ENCODE results near the gene NUP188. TPM values are rescaled to one million over a fixed set of nuclear protein-coding genes. Genes with fewer than 3 reads are reported as not detected.
"Not testable (repeated sequence)": the region's sequence is repeated elsewhere in the genome, so short reads cannot be mapped to it uniquely, and the experiment has no call there.

Gene NUP188
- polyA plus RNA-seq, 5 donors = 48.7 to 66.7 (median 51.0) TPM

DNA sequence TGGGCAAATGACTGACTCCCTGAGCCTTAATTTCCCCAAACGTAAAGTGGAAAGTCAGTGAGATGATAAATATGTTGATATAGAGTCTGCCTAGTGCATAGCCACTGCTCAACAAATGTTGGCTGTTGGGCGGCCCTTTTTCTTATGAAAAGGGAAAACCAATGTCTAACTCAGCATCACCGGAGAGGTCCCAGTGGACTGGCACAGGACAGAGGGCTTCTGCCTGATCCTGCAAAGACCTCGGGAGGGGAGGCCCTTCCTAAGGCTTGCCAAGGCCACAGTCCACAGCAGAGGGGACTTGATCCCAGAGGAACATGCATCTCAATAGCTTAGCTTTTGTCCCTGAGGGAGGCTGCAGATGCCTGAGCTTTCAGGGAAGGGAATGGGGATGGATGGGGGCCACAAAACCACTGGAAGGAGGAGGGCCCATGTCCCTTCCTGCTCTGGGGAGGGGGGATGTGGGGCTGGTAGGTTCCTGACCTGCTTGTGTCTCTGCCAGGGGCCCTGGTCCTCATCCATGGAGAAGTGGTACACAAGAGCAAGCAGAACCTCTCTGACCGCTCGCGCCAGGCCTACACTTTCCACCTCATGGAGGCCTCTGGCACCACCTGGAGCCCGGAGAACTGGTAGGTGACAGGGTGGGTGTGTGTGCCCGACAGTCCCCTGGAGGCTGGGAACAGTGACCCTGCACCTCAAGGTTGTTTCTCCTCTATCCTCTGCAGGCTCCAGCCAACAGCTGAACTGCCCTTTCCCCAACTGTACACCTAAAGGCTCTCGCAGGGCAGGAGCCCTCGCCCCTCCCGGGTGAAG, 6.3 kb upstream of the NUP188 start:
- no peak for DNase-seq

DNA sequence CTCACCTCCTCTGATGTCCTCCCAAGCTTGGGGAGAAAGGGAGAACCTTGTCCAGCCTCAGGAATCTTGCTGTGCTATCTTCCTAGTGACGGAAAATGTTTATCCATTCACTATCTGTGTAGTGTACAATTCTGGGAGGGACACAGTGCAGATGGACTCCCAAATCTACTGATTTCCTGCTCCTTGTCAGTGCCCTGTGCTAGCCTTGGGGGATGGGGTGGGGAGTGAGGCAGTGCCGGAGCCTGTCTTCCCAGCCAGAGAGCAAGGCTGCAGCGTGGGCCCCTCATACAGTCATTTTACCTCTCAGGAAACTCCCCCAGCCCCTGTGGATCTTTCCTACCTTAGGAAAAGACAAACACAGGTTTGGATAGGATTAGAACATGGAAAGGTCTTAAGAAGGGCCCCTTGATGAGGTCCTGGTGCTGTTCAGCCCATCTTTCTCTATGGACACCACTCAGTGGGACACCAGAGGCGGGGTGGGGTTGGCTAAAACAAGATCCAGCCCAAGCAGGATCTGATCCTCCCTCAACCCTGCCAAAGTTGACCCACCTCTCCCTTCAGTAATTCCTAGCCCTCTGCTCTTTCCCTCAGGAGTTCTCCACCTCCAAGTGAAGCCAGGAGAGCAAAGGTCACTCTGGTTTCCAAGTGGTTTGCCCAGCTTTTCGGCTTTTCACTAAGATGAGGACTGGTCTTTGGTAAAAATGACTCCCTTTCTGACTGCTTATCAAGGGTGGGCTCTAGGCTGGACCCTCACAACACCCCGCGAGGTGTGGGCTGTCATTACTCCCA, 3.5 kb upstream of the NUP188 start:
- no peak for DNase-seq

DNA sequence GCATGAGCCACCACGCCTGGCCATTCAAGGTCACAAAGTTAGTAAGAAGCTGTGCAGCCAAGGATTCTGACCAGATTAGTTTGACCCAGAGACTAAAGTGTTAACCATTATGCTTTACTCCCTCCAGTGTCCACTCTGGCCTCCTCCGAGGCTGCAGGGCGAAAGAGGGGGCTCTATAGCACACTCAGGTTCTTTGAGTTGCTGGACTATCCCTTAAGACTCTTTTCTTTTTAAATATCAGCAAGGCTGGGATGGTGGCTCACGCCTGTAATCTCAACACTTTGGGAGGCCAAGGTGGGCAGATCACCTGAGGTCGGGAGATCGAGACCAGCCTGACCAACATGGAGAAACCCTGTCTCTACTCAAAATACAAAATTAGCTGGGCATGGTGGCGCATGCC, 2.5 kb upstream of the NUP188 start:
- DNase-seq = not testable (repeated sequence)

DNA sequence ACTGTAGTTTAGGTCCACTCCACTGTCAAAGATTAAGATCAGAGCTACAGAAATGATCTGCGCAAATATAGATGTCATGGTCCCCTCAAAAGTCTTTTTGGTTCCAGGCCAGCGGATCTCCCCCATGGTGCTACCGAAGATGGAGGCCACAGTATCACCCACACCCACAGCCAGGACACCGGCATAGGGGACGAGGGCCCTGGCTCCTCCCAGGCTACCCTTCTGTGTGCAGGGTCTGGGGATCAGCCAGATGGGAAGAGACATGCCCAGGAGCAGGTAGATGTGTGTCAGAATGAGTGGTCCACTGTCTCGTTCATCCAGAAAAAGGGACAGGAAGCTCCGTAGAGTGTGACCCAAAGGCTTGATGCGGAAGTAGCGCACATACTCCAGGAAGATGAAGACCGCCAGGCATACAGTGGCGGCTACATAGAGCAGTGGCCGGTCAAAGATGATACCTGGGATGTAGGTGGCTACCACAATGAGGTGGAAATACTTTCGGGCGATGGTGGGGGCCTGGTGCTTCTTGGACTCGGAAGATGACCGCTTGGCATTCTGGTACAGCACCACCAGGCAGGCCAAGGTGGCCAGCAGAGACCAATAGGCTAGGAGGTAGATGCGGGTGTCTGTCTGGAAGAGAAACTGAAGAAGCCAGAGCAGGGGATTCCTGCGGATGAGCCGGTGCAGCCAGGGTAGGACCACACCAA, 1.5 kb upstream of the NUP188 start:
- DNase-seq = no peak

DNA sequence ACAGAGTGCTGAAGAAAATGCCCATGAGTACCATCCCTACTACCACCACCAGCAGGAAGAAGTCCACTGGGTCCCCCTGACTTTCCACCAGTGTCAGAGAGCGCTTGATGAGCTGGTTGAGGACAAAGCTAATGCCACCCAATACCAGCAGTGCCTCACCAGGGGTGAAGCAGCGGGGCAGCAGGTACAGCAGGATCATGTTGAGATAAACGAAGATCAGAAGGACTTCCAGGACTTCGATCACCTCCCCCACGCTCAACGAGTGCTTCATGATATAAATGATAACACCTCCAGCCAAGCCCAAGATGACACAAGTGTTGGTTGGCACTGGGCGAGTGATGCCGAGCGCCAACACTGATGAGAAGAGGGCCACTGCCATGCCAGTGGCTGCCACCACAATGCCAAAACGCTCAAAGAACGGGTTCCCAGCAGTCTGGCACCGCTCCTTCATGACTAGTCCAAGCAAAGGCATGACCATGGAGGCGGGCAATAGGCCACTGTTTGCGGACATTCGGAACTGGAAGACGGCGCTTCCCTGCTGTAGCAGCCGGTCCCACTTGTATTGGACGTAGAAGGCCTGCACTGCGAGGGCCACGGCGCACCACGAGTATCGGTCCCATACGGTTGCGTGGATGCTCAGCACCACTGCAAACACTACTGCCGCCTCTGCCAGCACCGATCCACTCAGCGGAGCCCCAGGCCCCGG, 775 bp upstream of the NUP188 start:
- no peak for DNase-seq

DNA sequence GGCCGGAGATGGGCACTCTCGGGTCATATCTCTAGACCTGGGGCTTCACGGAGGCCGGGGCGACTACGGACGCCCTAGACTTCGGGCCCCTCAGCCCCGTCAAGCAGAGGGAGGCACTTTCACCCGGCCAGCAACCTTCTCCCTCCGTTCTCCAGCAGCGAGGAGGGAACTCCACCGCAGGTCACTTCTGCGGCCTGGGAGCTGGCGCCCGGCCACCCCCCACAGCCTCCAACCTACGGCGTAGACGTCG, 297 bp upstream of the NUP188 start:
- no peak for DNase-seq

DNA sequence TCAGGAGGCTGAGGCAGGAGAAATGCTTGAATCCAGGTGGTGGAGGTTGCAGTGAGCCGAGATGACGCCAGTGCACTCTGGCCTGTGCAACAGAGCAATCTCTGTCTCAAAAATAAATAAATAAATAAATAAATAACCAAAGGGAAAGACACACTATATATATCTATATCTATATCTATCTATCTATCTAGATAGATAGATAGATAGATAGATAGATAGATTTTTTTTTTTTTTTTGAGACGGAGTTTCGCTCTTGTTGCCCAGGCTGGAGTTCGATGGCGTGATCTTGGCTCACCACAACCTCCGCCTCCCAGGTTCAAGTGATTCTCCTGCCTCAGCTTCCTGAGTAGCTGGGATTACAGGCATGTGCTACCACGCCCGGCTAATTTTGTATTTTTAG, 13.9 kb downstream of the NUP188 start:
- not testable (repeated sequence) for DNase-seq

DNA sequence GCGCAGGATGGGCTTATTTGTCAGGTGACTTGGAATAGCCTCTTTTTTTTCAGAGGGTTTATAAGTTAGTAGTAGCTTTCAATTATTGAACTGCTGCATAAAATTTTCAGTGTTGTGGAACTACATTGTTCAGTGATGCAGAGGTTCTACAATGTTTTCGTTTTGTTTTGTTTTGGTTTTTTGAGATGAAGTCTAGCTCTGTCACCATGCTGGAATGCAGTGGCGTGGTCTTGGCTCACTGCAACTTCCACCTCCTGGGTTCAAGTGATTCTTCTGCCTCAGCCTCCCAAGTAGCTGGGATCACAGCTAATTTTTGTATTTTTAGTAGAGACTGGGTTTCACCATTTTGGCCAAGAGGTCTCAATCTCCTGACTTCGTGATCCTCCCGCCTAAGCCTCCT, 22.0 kb downstream of the NUP188 start:
- DNase-seq = no peak

DNA sequence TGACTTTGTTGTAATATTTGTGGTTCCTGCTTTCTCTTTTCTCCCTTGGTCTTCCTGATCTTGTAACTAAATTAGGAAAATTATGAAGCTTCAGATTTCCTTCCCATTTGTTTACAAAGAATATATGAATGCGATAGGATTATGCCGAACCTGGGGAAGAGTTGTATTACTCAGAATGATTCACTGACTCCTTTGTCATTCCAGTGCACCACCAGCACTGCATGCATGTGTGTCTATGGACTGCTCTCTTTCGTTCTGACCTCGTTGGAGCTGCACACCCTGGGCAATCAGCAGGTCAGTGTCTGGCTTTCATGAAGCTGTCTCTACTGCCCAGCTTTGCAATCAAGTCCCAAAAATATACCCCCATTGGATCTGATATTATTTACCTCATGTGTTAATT, 25.5 kb downstream of the NUP188 start:
- no peak for DNase-seq

DNA sequence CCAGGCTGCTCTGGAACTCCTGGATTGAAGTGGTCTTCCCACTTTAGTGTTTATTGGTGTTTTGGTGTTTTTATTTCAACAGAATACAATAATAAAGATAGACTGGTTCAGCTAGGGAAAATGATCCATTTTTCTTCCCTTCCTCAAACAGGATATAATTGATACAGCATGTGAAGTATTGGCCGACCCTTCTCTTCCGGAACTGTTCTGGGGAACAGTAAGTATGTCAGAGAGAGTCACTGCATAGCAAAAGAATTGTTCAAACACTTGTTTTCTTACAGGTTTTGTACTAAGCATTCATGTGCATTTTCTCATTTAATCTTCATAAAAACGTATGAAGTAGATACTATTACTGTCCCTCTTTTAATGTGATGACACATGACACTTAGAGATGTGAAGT, 31.6 kb downstream of the NUP188 start:
- DNase-seq = no peak

DNA sequence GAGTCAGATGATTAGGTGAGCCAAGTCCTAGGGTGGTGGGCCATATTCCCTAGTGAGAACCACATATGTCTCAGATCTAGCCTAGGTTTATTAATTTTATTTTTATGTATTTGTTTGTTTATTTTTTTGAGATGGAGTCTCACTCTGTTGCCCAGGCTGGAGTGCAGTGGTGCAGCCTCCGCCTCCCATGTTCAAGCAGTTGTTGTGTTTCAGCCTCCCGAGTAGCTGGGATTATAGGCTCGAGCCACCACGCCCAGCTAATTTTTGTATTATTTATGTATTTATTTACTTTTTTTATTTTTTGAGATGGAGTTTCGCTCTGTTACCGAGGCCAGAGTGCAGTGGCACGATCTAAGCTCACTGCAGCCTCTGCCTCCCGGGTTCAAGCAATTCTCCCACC, 36.0 kb downstream of the NUP188 start:
- DNase-seq = no peak

DNA sequence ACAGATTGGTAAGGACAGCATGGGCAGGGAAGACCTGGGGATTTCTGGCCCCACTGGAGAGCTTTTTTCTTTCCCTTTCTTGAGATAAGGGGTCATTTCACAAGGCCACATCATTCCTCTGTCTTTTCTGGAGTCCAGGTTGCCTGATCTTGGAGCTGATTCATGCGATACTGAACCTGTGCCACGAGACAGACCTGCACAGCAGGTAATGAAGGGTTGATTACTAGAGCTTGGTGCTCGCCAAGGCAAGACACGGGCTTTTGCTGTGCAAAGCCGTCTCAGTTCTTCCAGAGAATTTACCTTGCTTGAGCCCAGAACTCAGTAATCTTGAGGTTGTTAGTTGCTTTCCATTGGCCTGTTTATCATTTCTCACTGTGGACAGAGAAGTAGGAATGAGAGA, 39.2 kb downstream of the NUP188 start:
- no peak for DNase-seq

DNA sequence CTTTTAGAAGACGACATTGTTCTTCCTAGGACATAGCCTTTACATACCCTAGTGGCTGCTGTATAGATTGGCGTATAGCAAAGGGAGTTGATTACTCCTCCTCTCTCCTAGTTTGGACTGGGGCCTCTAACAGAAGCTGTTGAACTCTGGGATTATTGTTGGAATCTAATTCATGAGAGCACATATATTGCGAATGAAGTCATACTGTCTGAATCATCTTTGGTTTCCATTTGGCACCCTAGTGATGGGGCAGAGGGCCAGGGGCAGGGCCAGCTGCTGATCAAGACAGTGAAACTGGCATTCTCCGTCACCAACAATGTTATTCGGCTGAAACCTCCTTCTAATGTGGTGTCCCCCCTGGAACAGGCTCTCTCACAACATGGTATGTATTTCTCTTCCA, 40.3 kb downstream of the NUP188 start:
- no peak for DNase-seq

DNA sequence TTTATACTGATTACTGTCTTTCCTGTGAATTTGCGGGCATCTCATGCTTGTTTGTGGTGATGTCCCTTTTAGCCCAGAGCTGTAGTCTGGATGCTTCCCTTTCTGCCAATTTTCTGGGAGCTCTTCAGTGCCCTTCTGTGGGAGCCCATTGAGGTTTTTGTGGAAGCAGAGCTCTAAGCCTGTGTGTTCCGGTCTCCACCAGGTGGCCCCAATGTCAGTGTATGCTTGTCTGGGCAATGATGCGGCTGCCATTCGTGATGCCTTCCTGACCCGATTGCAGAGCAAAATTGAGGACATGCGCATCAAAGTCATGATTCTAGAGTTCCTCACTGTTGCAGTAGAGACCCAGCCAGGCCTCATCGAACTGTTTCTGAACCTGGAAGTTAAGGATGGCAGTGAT, 45.5 kb downstream of the NUP188 start:
- no peak for DNase-seq

DNA sequence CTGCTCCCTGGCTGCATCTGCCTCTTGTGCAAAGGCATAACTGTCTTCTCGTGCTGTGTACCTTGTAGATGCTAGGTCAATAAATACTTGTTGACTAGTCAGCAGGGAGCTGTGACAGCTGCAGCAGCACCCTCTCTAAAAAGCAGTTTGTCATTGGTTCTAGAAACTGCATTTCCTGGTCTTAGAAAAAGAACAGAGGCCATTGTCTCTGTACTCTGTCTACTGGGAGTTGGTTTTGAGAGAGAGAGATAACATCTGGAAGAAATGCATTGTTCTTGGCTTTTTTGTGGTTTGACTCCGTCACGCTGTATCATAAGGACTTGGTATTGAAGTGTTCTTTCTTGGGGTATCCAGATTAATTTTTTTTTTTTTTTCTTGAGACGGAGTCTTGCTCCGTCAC, 48.3 kb downstream of the NUP188 start:
- no peak for DNase-seq

DNA sequence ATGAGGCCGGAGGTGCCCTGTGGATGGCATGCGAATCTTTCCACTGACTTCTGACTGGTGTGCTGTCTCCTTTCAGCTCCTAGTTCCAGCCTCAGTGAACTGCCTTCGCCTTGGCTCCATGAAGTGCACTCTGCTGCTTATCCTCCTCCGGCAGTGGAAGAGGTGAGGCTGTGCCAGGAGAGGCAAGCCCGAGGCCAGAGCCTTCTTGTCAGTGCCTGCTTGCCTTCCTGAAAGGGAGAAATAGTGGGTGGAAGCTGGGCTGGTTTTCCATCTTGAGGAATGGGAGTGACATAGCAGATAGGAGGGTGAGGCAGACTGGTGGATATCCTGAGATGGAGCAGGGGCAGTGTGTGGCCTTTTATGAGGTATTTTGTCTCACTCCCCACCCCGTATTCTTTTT, 51.0 kb downstream of the NUP188 start:
- DNase-seq = no peak

DNA sequence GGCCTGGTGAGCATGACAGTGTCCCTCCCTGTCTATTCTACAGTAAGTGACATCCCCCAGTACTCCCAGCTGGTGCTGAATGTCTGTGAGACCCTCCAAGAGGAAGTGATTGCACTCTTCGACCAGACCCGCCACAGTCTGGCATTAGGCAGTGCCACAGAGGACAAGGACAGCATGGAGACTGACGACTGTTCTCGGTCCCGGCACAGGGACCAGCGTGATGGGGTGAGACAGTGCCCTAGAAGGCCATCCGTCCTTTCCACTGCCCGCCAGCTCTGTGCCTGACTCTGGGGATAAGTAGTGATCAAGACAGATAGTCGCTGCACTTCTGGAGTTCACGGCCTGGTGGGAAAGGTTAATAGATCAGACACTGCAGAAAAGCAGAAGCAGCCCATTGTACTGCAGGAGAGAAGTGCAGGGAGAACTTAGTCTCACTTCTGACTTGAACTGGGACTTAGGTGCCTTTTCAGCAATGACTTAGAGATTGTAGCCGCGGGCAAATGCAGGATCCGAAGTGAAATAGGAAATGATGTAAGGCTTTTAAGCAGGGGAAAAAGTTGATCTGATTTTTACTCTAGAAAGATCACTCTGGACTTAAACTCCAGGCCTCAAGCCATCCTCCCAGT, 52.2 kb downstream of the NUP188 start:
- no peak for DNase-seq

DNA sequence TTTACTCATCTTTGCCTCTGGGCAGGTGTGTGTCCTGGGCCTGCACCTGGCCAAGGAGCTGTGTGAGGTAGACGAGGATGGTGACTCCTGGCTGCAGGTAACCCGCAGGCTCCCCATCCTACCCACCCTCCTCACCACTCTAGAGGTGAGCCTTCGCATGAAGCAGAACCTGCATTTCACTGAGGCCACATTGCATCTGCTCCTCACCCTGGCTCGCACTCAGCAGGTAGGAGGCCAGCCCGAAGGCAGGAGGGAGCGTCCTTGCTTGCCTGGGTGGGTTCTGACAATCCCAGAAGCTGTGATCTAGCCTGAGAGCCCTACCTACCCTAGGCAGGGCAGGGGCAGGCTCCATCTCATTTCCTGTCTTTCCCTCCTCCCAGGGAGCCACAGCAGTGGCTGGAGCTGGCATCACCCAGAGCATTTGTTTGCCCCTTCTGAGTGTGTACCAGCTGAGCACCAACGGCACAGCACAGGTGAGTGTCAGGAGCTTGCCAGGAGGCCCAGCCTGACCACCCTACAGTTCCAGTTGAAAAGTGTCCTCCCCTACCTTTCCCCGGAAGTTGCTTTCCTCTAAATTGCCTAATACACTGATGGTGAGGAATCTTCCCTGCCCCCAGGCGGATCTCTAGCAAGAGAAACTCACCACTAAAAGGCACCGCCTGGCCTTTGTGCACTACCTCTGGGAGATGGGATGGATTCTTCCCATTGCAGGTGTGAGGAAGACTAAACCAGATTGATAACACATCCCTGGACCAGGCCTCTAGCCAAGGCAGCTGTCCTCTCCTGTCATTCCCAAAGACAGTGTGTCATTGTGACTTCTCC, 54.2 kb downstream of the NUP188 start:
- no peak for DNase-seq

DNA sequence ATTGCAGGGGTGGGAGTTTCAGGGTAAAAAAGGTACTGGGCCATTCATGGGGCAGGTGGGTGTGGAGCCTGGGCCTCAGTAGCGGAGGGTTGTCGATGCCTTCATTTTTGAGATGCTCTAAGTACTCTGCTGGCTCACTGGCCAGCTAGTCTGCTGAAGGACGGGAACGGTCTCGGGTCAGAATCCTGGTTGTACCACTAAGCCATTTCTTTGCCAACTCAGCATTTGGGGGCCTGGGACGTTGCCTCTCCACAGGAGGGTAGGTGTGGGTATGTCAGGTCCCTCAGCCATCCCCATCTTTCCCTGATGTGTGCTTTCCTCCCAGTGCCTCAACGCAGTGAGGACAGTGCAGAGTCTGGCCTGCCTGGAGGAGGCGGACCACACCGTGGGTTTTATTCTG, 55.5 kb downstream of the NUP188 start:
- no peak for DNase-seq

DNA sequence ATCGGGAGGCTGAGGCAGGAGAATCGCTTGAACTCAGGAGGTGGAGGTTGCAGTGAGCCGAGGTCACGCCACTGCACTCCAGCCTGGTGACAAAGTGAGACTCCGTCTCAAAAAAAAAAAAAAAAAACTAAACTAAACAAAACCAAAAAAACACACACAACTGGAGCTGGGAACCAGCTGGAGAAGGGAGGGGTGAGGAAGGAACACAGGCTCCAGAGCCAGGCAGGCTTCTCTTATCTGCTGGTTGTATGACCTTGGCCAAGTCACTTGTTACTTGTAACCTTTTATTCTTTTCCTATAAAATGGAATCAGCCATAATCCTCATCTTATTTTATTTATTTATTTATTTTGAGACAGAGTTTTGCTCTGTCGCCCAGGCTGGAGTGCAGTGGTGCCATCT, 56.7 kb downstream of the NUP188 start:
- DNase-seq = not testable (repeated sequence)

Measured in right lung (tissue), 5 donors.